ENCODE results near the gene PCBP3. TPM values are rescaled to one million over a fixed set of nuclear protein-coding genes. Genes with fewer than 3 reads are reported as not detected.

PCBP3 gene
- total and polyA plus RNA-seq, 2 donors (not counting 3 experiments of a cell fraction or from before 2014, with no cell fraction given), result 0.06 to 1.1 TPM

GRCh38 chr21:45698493-45699184, 55.1 kb downstream of the PCBP3 start:
- Histone ChIP-seq H3K36me3 (ENCODE audit: control insufficient read depth in 2 of 2, extremely low read depth in 1 of 2, insufficient read depth in 2 of 2, low read length in 2 of 2) (no peaks in the 10 kb centered on the region), H3K9me1 (replicated peaks; ENCODE audit: control insufficient read depth, extremely low read depth, insufficient read depth, low read length) (no peaks in the 10 kb centered on the region), H4K20me1 (replicated peaks; ENCODE audit: control insufficient read depth, extremely low read depth, insufficient read depth, low read length) (no peaks in the 10 kb centered on the region), H3K4me1 (ENCODE audit: control insufficient read depth, extremely low read depth, insufficient read depth, low read length) (no peaks in the 10 kb centered on the region), H3K4me2 (ENCODE audit: insufficient read depth, low read length) (no peak overlapping the region), H3K9me3 (replicated peaks; ENCODE audit: control insufficient read depth, insufficient read depth, low read length) (no peaks in the 10 kb centered on the region), H3K4me3 (replicated peaks in 1 of 3; ENCODE audit: insufficient read depth in 1 of 3, low read depth in 1 of 3, low read length in 3 of 3) (no peak overlapping the region), H3K79me2 (ENCODE audit: control insufficient read depth, insufficient read depth, low read length) (no peaks in the 10 kb centered on the region), H3K27me3 (ENCODE audit: control insufficient read depth in 2 of 2, insufficient read depth in 2 of 2, low read length in 2 of 2) (peaks cover 0 to 4% of the 10 kb centered on the region in 2 experiments), H2AFZ (ENCODE audit: low read depth, low read length) (no peak overlapping the region), H3K9ac (replicated peaks; ENCODE audit: extremely low read depth, insufficient read depth, low read length) (no peak overlapping the region), H3K27ac (ENCODE audit: insufficient read depth, low read depth, low read length) (no peak overlapping the region)
- TF ChIP-seq MAX (IDR thresholded peaks at IDR 0.05; ENCODE audit: insufficient read depth, insufficient read length) (no peak), FOS (IDR thresholded peaks at IDR 0.05; ENCODE audit: borderline replicate concordance, insufficient read depth, low read length) (no peak), GATA2 (IDR thresholded peaks at IDR 0.05; ENCODE audit: insufficient read depth, insufficient read length, low read depth, low read length) (no peak), JUN (IDR thresholded peaks at IDR 0.05; ENCODE audit: borderline replicate concordance, insufficient read depth, insufficient read length, low read depth) (no peak), CTCF (IDR thresholded peaks at IDR 0.05; ENCODE audit: extremely low read depth in 1 of 2, insufficient read depth in 1 of 2, low read depth in 1 of 2, low read length in 2 of 2) (no peak), POLR2A (IDR thresholded peaks at IDR 0.05; ENCODE audit: low read depth, low read length) (no peak), EZH2 (IDR thresholded peaks at IDR 0.05; ENCODE audit: borderline replicate concordance, low read depth, low read length, severe bottlenecking) (no peak), POLR2AphosphoS5 (IDR thresholded peaks at IDR 0.05; ENCODE audit: insufficient read depth, low read depth, low read length) (no peak), MYC (IDR thresholded peaks at IDR 0.05; ENCODE audit: low read depth, low read length) (no peak)
- DNase-seq (ENCODE audit: low read depth, low spot score), result peak; percentile 14
- POLR2A ChIA-PET, result no interaction called here
- dilution Hi-C loops (cut with MboI; ENCODE audit: extremely low pct_ligation_motif_present, low sequenced_read_pairs), result no loop called here
- BruUV-seq (replicated peaks), result no TSS peak
- CTCF ChIA-PET, result interaction anchor here (0.8 kb wide), 1 partner anchor 21 kb away, joined by 3 read pairs; no protein-coding TSS in a partner anchor
- no peak for FAIRE-seq
- intact Hi-C loops (cut with micrococcal nuclease), result no loop called here

All from endothelial cell of umbilical vein (primary cell).